HG03439 (cell line): ENCODE results near the gene TFDP2.
"Not testable (repeated sequence)": the region's sequence is repeated elsewhere in the genome, so short reads cannot be mapped to it uniquely, and the experiment has no call there.

ENCODE experiments used
- ATAC-seq: cut with Tn5 transposase; IDR thresholded peaks from one replicate; pipeline ENCODE4 v1.9.1; 2021; ENCODE audit warnings: mild to moderate bottlenecking, moderate library complexity; ENCODE audit not compliant: unreplicated experiment

The TFDP2 gene

GRCh38 chr3:142077155-142077858 is 72.0 kb downstream of the TFDP2 start:
- ATAC-seq: no peak

DNA sequence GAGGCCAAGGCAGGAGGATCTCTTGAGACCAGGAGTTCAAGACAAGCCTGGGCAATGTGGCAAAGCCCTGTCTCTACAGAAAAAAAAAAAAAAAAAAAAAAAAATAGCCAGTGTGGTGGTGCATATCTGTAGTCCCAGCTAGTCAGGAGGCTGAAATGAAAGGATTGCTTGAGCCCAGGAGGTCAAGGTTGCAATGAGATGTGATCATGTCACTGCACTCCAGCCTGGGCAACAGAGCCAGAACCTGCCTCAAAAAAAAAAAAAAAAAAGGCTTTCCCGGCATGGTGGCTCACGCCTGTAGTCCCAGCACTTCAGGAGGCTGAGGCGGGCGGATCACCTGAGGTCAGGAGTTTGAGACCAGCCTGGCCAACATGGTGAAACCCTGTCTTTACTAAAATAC is 73.7 kb downstream of the TFDP2 start:
- ATAC-seq: not testable (repeated sequence)

DNA sequence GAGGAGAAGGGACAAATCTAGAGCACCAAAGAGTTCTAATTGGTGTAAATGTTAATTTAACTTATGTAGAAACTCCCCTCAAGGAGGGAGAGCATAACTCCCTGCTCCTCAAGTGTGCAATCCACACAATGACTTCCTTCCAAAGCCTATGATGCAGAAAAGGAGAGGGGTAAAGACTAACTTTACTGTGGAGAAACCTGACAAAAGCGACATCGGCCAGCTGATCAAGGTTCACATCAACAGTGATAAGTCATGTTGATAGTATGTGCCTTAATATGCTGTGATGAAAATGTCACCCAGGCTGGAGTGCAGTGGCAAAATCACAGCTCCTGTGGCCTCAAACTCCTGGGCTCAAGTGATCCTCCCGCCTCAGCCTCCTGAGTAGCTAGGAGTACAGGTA is 76.5 kb downstream of the TFDP2 start:
- ATAC-seq: no peak

DNA sequence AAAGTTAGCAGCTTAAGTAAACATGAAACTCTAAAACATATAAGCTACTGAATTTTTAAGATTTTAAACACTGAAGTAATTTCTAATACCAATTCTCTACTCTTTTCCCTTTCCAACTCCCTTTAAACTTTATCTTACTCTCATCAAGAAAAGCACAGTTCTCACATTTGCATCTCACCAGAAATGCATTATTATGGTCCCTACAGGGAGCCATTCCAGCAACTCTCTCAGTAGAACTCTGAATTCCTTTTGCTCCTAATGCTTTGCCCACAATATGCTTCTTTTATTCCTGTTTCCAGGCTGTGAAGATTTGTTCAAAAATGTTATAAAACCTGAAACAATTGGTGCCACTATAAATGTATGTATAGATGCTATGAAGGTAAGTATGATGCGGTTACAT is 83.4 kb downstream of the TFDP2 start:
- ATAC-seq: no peak

DNA sequence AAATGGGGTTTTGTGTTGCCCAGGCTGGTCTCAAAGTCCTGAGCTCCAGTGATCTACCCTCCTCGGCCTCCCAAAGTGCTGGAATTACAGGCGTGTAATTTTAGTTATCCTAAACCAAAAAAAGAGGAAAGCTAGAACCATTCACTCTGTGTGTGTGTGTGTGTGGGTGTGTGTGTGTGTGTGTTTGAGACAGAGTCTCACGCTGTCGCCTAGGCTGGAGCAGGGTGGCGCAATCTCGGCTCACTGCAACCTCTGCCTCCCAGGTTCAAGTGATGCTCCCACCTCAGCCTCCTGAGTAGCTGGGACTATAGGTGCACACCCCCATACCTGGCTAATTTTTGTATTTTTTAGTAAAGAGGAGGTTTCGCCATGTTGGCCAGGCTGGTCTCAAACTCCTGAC is 84.0 kb downstream of the TFDP2 start:
- ATAC-seq: no peak

GRCh38 chr3:142064454-142064853 is 84.9 kb downstream of the TFDP2 start:
- ATAC-seq: no peak

- no peak for ATAC-seq
Observed at GRCh38 chr3:142057331-142057725, 92.0 kb downstream of the TFDP2 start.

DNA sequence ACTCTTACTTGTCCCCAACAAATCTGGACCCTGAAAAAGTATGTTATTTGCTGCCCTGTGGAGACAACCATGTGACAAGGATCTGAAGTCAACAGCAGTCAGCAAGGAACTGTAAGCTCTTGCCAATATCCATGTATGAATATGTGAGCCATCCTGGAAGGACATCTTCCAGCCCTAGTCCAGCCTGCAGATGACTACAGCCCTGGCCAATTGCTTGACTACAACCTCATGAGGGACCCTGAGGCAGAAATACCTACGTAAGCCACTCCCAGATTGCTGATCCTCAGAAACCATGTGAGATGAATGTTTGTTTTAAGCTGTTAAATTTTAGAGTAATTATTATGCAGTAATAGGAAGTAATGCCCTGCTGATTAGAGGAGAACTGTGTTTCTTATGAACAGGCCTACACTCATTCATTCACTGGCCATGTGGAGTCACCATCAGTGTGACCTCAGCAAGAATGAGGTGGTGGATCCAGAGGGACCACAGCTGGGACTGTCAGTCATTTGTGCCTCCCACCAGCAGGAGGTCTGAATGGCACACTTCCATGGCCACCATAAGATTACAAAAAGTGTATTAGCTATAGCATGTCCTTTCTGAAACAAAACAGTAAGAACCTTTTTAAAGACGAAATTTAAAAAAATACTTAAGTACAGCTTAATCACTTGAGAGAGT is 92.6 kb downstream of the TFDP2 start:
- ATAC-seq: no peak

DNA sequence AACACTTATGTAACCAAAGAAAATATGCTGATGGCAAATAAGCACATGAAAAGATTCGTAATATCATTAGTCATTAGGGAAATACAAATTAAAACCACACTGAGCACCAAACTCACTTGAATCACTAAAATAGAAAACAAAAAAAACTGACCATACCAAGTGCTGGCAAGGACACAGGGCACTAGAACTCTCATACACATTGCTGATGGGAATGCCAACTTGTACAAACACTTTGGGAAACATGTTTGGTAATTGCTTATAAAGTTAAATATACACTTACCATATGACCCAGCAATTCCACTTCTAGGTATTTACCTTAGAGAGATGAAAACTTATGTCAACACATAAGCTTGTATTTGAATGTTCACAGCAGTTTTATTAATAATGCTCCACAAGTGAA is 95.5 kb downstream of the TFDP2 start:
- ATAC-seq: no peak

DNA sequence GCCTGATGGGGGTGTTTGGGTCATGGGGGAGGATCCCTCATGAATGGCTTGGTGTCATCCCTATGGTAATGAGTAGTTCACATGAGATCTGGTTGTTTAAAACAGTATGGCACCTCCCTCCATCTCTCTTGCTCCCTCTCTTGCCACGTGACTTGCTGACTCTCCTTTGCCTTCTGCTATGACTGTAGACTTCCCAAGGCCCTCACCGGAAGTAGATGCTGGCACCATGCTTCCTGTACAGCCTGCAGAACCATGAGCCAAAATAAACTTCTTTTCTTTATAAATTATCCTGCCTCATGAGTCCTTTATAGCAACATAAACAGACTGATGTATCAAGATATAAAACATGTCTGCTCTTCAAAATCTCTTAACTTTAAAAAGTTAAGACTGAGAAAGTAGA is 96.1 kb downstream of the TFDP2 start:
- ATAC-seq: no peak

DNA sequence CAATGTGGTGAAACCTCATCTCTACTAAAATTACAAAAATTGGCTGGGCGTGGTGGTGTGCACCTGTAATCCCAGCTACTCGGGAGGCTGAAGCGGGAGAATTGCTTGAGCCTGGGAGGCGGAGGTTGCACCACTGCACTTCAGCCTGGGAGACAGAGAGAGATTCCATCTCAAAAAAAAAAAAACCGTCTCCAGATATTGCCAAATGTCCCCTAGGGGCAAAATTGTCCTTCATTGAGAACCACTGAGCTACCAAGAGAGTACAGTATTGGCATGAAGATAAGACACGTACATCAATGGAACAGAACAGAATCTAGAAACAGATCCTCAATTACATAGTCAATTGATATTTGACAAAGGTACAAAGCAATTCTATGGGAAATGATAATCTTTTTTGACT is 98.0 kb downstream of the TFDP2 start:
- no peak for ATAC-seq

DNA sequence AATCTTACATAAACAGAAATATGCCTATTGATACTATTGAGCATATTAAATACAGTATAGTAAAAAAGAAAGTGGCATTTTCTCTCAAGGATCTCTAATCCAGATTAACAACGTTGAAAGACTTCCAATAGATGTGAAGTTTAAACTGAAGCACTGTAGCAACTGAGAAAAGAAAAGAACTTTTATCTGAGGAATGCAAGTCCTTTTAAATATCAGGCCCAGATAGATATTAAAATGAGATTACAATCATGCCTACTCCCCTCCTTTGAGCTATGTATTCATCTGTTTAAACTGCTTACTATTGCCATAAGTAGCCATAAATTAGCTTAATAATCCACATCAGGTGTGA is 102.3 kb downstream of the TFDP2 start:
- no peak for ATAC-seq

DNA sequence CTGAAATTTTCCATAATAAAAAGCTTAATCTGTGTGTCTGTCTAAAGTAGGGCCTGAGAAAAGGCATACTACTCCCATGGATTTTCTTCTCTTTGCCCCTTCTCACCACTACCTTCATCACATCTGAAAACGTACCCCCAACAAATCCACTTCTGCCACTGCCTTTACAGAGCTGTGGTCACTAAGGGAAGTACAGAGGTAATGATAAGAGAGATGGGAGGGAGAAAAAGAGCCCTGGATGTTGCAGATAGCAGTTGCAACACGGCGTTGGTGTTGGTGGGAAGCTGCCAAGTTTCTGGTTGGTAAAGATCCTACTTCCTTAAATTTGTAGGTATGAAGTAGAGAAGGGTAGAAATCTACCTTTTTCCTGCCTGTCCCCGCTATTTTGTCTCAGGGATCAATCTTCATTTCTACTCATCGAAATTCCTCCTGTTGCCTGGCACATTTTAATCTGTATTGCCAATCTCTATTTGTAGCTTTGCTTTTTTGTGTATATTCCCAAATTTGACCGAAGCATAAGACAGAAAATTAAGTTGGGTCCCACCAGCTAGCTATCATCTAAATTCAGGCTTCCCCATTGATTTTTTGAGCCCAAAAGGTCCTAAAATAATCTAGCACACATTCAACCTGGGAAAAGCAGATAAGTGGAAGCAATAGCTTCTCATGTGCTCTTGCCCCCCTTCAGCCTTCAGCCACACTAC is 102.9 kb downstream of the TFDP2 start:
- no peak for ATAC-seq

DNA sequence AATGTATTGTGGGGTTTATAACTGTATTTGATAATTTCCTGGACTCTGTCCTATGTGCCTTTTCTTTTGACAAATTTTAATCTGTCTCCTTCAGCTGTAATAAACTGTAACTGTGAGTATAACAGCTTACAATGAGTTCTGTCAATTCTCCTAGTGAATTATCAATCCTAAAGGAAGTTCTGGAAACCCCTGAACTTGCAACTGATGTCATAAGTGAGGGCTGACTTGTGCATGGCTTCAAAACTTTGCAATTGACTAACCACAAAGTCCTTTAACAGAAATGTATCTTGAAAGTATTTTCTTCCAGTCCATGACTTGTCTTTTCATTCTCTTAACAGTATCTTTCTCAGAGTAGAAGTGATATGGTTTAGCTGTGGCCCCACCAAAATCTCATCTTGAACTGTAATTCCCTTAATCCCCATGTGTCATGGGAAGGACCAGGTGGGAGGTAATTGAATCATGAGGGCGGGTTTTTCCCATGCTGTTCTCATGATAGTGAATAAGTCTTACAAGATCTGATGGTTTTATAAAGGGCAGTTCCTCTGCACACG is 108.3 kb downstream of the TFDP2 start:
- no peak for ATAC-seq

DNA sequence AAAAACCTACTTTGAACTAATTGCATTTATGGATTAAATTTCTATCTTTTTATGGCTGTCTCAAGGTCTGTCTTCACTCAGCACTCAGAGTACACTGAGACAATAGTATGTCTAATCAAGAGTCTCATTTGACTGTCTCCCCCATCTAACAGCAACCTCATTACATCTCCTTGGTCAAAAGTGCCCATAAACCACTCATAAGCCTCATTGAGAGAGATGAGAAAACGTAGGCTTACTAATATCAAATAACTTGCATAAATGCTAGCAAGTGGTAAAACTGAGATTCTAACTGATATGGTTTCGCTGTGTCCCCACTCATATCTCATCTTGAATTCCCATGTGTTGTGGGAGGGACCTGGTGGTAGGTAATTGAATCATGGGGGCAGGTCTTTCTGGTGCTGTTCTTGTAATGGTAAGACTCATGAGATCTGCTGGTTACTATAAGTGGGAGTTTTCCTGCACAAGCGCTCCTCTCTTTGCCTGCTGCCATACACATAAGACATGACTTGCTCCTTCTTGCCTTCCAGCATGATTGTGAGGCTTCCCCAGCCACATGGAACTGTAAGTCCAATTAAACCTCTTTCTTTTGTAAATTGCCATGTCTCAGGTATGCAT is 113.9 kb downstream of the TFDP2 start:
- ATAC-seq: no peak

- no peak for ATAC-seq
Observed at GRCh38 chr3:142033292-142033691, 116.1 kb downstream of the TFDP2 start.

DNA sequence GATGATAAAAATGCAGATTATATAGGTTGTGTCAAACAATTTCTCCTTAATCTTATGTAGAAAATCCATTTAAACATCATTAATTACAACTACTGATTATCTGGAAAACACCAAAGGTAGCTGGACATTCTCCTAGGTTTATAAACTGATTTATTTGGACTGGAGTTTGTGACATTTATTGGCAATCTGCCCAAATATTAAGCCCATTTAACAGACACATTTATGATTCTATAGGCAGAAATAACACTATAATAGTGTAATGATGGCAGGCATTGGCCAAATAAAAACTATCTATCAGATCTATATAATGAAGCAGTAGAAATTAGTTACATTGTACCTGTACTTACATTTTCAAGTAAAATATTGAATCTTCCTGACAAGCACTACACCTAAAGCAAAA is 117.8 kb downstream of the TFDP2 start:
- no peak for ATAC-seq

GRCh38 chr3:142029791-142030190 is 119.6 kb downstream of the TFDP2 start:
- no peak for ATAC-seq

GRCh38 chr3:142029052-142029642 is 120.2 kb downstream of the TFDP2 start:
- ATAC-seq: no peak

DNA sequence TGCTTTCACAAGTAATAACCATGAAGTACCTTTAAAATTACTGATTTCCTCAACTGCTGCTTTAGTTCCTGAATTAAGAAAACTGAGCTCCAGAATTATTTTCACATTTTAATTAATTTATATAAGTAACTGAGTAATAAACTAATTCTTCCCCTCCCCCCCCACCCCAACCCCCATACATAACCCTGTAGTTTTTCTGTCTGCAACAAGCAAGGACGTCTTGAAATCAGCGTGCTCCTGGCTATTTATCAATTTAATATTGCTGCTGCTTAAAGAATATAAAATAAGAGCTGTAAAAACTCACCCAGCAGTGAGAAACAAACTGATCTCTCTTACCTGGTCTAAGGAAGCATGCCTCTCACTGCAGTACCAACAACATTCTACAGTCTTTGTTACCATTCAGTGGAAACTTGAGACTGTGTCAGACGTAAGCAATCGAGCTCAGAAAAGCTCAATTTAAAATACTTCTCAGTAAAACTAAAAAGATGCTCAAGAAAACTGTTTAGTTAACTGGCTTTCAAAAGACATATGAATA is 121.0 kb downstream of the TFDP2 start:
- peak; percentile 57 for ATAC-seq

GRCh38 chr3:142027735-142028134 is 121.6 kb downstream of the TFDP2 start:
- peak; percentile 51 for ATAC-seq
